ENCODE measurements around the gene CMTM2. TPM values are rescaled to one million over a fixed set of nuclear protein-coding genes. Genes with fewer than 3 reads are reported as not detected.

The CMTM2 gene
- total and polyA plus RNA-seq, 2 donors (not counting 1 experiment from before 2014, with no cell fraction given) = not detected

DNA sequence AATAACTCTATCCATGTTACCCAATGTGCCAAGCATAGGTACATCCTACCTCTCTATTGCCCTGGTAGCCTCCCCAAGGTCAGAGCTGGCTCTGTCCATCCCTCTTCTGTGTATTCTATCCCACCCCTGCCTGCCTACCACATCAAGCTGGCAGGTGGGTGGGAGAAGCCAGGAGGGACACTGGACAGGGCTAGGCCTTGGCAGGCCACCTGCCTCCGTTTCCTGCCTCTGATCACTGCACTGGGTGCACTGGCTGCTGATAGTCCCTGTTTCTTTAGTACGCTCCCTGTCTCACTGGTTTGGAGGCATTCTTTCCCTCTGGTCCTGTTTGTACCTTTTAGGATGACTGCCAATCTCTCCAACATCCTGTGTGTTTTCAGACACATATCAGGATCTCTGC is 42.0 kb upstream of the CMTM2 start:
- ATAC-seq (ENCODE audit: low read depth) = no peak
- Histone ChIP-seq H3K27ac (ENCODE audit: low read length in 2 of 2) (no peak overlapping the region), H3K4me3 (ENCODE audit: control extremely low read depth in 1 of 5, extremely low read depth in 1 of 5, insufficient read depth in 1 of 5, low read depth in 2 of 5, low read length in 4 of 5) (no peak overlapping the region), H2AFZ (ENCODE audit: insufficient read depth, low read depth, low read length, poor library complexity, severe bottlenecking) (no peak overlapping the region), H3K4me2 (replicated peaks; ENCODE audit: low read depth, low read length, poor library complexity, severe bottlenecking) (no peak overlapping the region), H3K79me2 (ENCODE audit: control insufficient read depth, insufficient read depth, low read length) (no peaks in the 10 kb centered on the region), H4K20me1 (ENCODE audit: control insufficient read depth, insufficient read depth, low read length, poor library complexity, severe bottlenecking) (no peaks in the 10 kb centered on the region), H3K27me3 (replicated peaks in 1 of 4; ENCODE audit: control extremely low read depth in 1 of 4, control insufficient read depth in 3 of 4, insufficient read depth in 4 of 4, low read length in 3 of 4) (no peaks in the 10 kb centered on the region), H3K36me3 (replicated peaks in 1 of 2; ENCODE audit: control extremely low read depth in 1 of 2, control insufficient read depth in 1 of 2, extremely low read depth in 1 of 2, insufficient read depth in 2 of 2, low read length in 1 of 2) (no peaks in the 10 kb centered on the region), H3K9me3 (ENCODE audit: control extremely low read depth in 1 of 3, control insufficient read depth in 2 of 3, insufficient read depth in 1 of 3, low read length in 2 of 3) (no peaks in the 10 kb centered on the region), H3K4me1 (ENCODE audit: control insufficient read depth in 2 of 2, insufficient read depth in 2 of 2, low read length in 2 of 2) (peaks cover 23 to 25% of the 10 kb centered on the region in 2 donors), H3K9ac (ENCODE audit: low read length) (no peak overlapping the region)
- 91% methylated on average over 2 of the region's 2 CpGs for WGBS (ENCODE audit: insufficient coverage)
- intact Hi-C loops (cut with micrococcal nuclease) = no loop called here
- Mint-ChIP-seq H3K9me3 (ENCODE audit: insufficient read depth) (no peaks in the 10 kb centered on the region), H3K4me1 (peaks cover 42% of the 10 kb centered on the region), H3K27me3 (no peaks in the 10 kb centered on the region), H3K4me3 (no peak overlapping the region), H3K27ac (no peak overlapping the region)
- ChIA-PET POLR2A (interaction anchor here (0.6 kb wide), 1 partner anchor 27 kb away, joined by 3 read pairs; no protein-coding TSS in a partner anchor), CTCF (interaction anchor here (1.6 kb wide), 1 partner anchor 12 kb away, joined by 4 read pairs; no protein-coding TSS in a partner anchor)
- DNase-seq = no peak
- TF ChIP-seq, protein P1, sequence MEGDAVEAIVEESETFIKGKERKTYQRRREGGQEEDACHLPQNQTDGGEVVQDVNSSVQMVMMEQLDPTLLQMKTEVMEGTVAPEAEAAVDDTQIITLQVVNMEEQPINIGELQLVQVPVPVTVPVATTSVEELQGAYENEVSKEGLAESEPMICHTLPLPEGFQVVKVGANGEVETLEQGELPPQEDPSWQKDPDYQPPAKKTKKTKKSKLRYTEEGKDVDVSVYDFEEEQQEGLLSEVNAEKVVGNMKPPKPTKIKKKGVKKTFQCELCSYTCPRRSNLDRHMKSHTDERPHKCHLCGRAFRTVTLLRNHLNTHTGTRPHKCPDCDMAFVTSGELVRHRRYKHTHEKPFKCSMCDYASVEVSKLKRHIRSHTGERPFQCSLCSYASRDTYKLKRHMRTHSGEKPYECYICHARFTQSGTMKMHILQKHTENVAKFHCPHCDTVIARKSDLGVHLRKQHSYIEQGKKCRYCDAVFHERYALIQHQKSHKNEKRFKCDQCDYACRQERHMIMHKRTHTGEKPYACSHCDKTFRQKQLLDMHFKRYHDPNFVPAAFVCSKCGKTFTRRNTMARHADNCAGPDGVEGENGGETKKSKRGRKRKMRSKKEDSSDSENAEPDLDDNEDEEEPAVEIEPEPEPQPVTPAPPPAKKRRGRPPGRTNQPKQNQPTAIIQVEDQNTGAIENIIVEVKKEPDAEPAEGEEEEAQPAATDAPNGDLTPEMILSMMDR (IDR thresholded peaks at IDR 0.05) = no peak
- TF ChIP-seq EZH2 (IDR thresholded peaks at IDR 0.05; ENCODE audit: borderline replicate concordance, insufficient read depth, low read depth, low read length, poor library complexity, severe bottlenecking) = no peak

DNA sequence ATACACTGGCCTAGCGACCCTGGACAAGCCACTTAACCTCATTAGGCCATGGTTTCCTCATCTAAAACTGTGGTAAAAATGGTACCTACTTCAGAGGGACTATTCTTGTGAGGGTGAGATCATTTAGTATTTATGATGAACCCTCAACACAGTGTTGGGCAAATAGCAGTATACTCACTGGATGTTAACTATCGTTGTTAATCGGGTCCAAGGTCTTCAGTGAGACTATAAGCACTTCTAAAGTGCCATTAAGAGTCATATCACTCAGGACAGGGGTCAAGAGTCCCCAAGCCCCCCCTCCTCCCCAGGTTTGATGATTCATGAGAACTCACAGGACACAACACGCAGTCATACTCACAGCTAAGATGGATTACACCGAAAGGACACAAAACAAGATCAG is 40.4 kb upstream of the CMTM2 start:
- H3K4me1 ChIP-seq (ENCODE audit: control insufficient read depth in 2 of 2, insufficient read depth in 2 of 2, low read length in 2 of 2) = peaks cover 29 to 34% of the 10 kb centered on the region in 2 donors
- H2AFZ ChIP-seq (ENCODE audit: insufficient read depth, low read depth, low read length, poor library complexity, severe bottlenecking) = no peak overlapping the region
- intact Hi-C loops (cut with micrococcal nuclease) = loop anchor here (1.0 kb wide), 2 partner anchors 10 to 14 kb away; no protein-coding TSS in a partner anchor
- H3K9me3 ChIP-seq (ENCODE audit: control extremely low read depth in 1 of 3, control insufficient read depth in 2 of 3, insufficient read depth in 1 of 3, low read length in 2 of 3) = no peaks in the 10 kb centered on the region
- no peak overlapping the region for H3K9ac ChIP-seq (ENCODE audit: low read length)
- Mint-ChIP-seq H3K9me3 (ENCODE audit: insufficient read depth) (no peaks in the 10 kb centered on the region), H3K27me3 (no peaks in the 10 kb centered on the region), H3K4me1 (peaks cover 51% of the 10 kb centered on the region), H3K27ac (no peak overlapping the region), H3K4me3 (peak overlapping the region; percentile 4)
- ChIA-PET CTCF (interaction anchor here (0.9 to 1.4 kb wide), 4 partner anchors 9 to 54 kb away, joined by 3 to 6 read pairs (median 4); no protein-coding TSS in a partner anchor), POLR2A (interaction anchor here (1.5 kb wide), 1 partner anchor 10 kb away, joined by 3 read pairs; no protein-coding TSS in a partner anchor)
- H3K27ac ChIP-seq (ENCODE audit: low read length in 2 of 2) = no peak overlapping the region
- DNase-seq = no peak
- no peaks in the 10 kb centered on the region for H3K27me3 ChIP-seq (replicated peaks in 1 of 4; ENCODE audit: control extremely low read depth in 1 of 4, control insufficient read depth in 3 of 4, insufficient read depth in 4 of 4, low read length in 3 of 4)
- no peaks in the 10 kb centered on the region for H3K36me3 ChIP-seq (replicated peaks in 1 of 2; ENCODE audit: control extremely low read depth in 1 of 2, control insufficient read depth in 1 of 2, extremely low read depth in 1 of 2, insufficient read depth in 2 of 2, low read length in 1 of 2)
- H3K79me2 ChIP-seq (ENCODE audit: control insufficient read depth, insufficient read depth, low read length) = no peaks in the 10 kb centered on the region
- no peak for TF ChIP-seq EZH2 (IDR thresholded peaks at IDR 0.05; ENCODE audit: borderline replicate concordance, insufficient read depth, low read depth, low read length, poor library complexity, severe bottlenecking)
- TF ChIP-seq, protein P1 (IDR thresholded peaks at IDR 0.05) = no peak
- ATAC-seq (ENCODE audit: low read depth) = no peak
- no peak overlapping the region for H3K4me2 ChIP-seq (replicated peaks; ENCODE audit: low read depth, low read length, poor library complexity, severe bottlenecking)
- H4K20me1 ChIP-seq (ENCODE audit: control insufficient read depth, insufficient read depth, low read length, poor library complexity, severe bottlenecking) = no peaks in the 10 kb centered on the region
- WGBS (ENCODE audit: insufficient coverage) = 95% methylated on average over 2 of the region's 5 CpGs
- no peak overlapping the region for H3K4me3 ChIP-seq (ENCODE audit: control extremely low read depth in 1 of 5, extremely low read depth in 1 of 5, insufficient read depth in 1 of 5, low read depth in 2 of 5, low read length in 4 of 5)

Data from B cell (primary cell).